ENCODE results near the gene FAM20C. TPM values are rescaled to one million over a fixed set of nuclear protein-coding genes. Genes with fewer than 3 reads are reported as not detected.
A peak's percentile ranks its signal among the peaks of the same experiment; 100 is the strongest.

Gene FAM20C
- total RNA-seq, 1 experiment from 2014 or later, result 62.6 TPM

DNA sequence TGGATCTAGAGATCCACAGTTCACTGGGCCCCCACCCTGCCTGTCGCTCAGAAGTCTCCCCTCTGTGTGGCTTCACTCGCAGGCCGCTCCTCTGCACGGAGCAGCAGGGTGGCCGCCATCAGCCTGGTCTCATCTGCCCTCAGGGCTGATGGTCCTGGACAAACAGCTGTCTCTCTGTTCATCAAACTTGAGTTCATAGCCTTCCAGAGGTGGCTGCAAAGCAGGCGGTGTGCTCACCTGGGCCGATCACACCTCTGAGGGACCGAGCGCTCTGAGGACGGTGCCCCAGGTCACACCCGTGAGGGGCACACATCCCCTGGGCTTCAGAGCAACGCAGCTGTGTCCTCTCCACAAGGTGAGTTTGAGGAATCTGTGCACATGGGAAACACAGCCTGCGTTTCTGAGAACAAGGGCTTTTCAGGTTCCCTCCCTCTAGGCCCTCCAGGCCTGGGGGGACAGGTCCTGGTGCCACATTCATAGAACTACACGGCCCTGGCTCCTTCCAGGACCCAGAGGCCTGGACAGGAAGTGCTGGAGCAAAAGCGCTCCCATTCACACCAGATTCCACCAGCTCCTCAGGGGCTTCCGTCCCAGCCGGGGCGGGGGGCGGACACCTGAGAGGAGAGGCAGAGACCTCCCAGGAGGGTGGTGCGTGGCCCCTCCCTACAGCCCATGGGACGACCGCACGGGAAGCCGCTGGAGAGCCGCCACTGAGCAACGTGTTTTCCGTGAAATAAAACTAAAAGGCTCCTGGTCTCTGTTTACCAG lies 31.2 kb upstream of the FAM20C start:
- Histone ChIP-seq H2BK15ac (ENCODE audit: low read depth, low read length) (no peak overlapping the region), H3K27ac (ENCODE audit: insufficient read length, low read depth, low read length) (no peak overlapping the region), H2BK5ac (ENCODE audit: insufficient read length, low read length) (no peak overlapping the region), H2BK120ac (ENCODE audit: low read depth, low read length, poor library complexity, severe bottlenecking) (no peak overlapping the region), H3K56ac (ENCODE audit: insufficient read length, low read depth, low read length) (no peak overlapping the region), H4K5ac (ENCODE audit: insufficient read length, low read depth, low read length) (no peak overlapping the region), H3K79me2 (ENCODE audit: insufficient read depth, low read length) (no peaks in the 10 kb centered on the region), H2BK20ac (ENCODE audit: low read depth, low read length, poor library complexity, severe bottlenecking) (no peak overlapping the region), H3K4me2 (ENCODE audit: insufficient read depth, insufficient read length, low read length) (no peak overlapping the region), H3K27me3 (ENCODE audit: insufficient read depth, low read length) (no peaks in the 10 kb centered on the region), H3K4me1 (ENCODE audit: insufficient read depth, low read length) (no peaks in the 10 kb centered on the region), H2BK12ac (ENCODE audit: insufficient read length, low read depth, low read length) (no peak overlapping the region), H3K23me2 (ENCODE audit: insufficient read length, low read depth, low read length, poor library complexity, severe bottlenecking) (no peaks in the 10 kb centered on the region), H2AK5ac (ENCODE audit: insufficient read length, low read length) (no peak overlapping the region), H4K8ac (replicated peaks; ENCODE audit: insufficient read length, low read depth, low read length) (no peak overlapping the region), H3K9me3 (ENCODE audit: control insufficient read depth, low read depth, low read length) (no peaks in the 10 kb centered on the region), H3K79me1 (ENCODE audit: insufficient read depth, low read depth, low read length, poor library complexity, severe bottlenecking) (no peaks in the 10 kb centered on the region), H3K18ac (ENCODE audit: insufficient read length, low read depth, low read length) (no peak overlapping the region), H3K4ac (ENCODE audit: low read depth, low read length) (no peak overlapping the region), H3K14ac (ENCODE audit: insufficient read depth, low read length) (no peak overlapping the region), H3K23ac (ENCODE audit: insufficient read length, low read depth, low read length) (no peak overlapping the region), H2AFZ (ENCODE audit: low read length) (no peak overlapping the region), H3K9ac (ENCODE audit: extremely low read depth, insufficient read length, low read length) (no peak overlapping the region), H4K91ac (ENCODE audit: insufficient read length, low read depth, low read length) (no peak overlapping the region), H4K20me1 (ENCODE audit: control insufficient read depth, insufficient read depth, insufficient read length) (no peaks in the 10 kb centered on the region), H3T11ph (ENCODE audit: low read length) (no peak overlapping the region)
- Mint-ChIP-seq H3K36me3 (ENCODE audit: insufficient read depth in 1 of 3, low read depth in 3 of 3) (no peaks in the 10 kb centered on the region), H3K4me3 (no peak overlapping the region), H3K4me1 (peaks cover 11 to 14% of the 10 kb centered on the region in 2 experiments), H3K27me3 (ENCODE audit: low read depth) (peaks cover 23% of the 10 kb centered on the region), H3K27ac (peak overlapping the region in 2 of 3 experiments; percentile 44 to 55; a peak in 1 of 7 replicates), H3K9me3 (no peaks in the 10 kb centered on the region)
- TF ChIP-seq, protein P1, sequence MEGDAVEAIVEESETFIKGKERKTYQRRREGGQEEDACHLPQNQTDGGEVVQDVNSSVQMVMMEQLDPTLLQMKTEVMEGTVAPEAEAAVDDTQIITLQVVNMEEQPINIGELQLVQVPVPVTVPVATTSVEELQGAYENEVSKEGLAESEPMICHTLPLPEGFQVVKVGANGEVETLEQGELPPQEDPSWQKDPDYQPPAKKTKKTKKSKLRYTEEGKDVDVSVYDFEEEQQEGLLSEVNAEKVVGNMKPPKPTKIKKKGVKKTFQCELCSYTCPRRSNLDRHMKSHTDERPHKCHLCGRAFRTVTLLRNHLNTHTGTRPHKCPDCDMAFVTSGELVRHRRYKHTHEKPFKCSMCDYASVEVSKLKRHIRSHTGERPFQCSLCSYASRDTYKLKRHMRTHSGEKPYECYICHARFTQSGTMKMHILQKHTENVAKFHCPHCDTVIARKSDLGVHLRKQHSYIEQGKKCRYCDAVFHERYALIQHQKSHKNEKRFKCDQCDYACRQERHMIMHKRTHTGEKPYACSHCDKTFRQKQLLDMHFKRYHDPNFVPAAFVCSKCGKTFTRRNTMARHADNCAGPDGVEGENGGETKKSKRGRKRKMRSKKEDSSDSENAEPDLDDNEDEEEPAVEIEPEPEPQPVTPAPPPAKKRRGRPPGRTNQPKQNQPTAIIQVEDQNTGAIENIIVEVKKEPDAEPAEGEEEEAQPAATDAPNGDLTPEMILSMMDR (conservative IDR thresholded peaks at IDR 0.05), result no peak
- WGBS (ENCODE audit: extremely low coverage, insufficient read length, low lambda C conversion rate), result no CpG with 5 or more reads among the region's 27 CpGs
- DNase-seq, result no peak
